Measurements from ENCODE around the gene EMC6.
A peak's percentile ranks its signal among the peaks of the same experiment; 100 is the strongest.

The EMC6 gene

GRCh38 chr17:3668279-3669084 lies at the start of gene EMC6, which contains the start of gene TAX1BP3:
EMC6 (plus strand) TSS chr17:3668812; CDS start chr17:3669147, 335 bp downstream.
TAX1BP3 (minus strand) TSS chr17:3668578; CDS start chr17:3668526, 52 bp downstream.
- Histone ChIP-seq H3K4me3 (peak within 1 kb of the TSS; percentile 100), H3K27ac (peak within 1 kb of the TSS; percentile 92 to 100)
- TF ChIP-seq CTCF (IDR thresholded peaks at IDR 0.05) = no peak
- peak; percentile 99 for DNase-seq (ENCODE audit: low spot score)

- Histone ChIP-seq H3K27ac (no peak overlapping the region), H3K4me3 (no peak overlapping the region)
- TF ChIP-seq CTCF (IDR thresholded peaks at IDR 0.05) = no peak
- no peak for DNase-seq (ENCODE audit: low spot score)
Measured at GRCh38 chr17:3621146-3621720, 47.4 kb upstream of the EMC6 start.

- no peak for TF ChIP-seq CTCF (IDR thresholded peaks at IDR 0.05)
- DNase-seq (ENCODE audit: low spot score) = no peak
- Histone ChIP-seq H3K27ac (no peak overlapping the region), H3K4me3 (no peak overlapping the region)
Measured at GRCh38 chr17:3622977-3623594, 45.5 kb upstream of the EMC6 start.

- no peak for DNase-seq (ENCODE audit: low spot score)
- Histone ChIP-seq H3K27ac (no peak overlapping the region), H3K4me3 (no peak overlapping the region)
- no peak for TF ChIP-seq CTCF (IDR thresholded peaks at IDR 0.05)
Measured at GRCh38 chr17:3626831-3627768, 41.5 kb upstream of the EMC6 start.

GRCh38 chr17:3627769-3628167 lies 40.8 kb upstream of the EMC6 start:
- TF ChIP-seq CTCF (IDR thresholded peaks at IDR 0.05) = no peak
- Histone ChIP-seq H3K4me3 (no peak overlapping the region), H3K27ac (no peak overlapping the region)
- DNase-seq (ENCODE audit: low spot score) = no peak

GRCh38 chr17:3630781-3631180 lies 37.8 kb upstream of the EMC6 start:
- DNase-seq (ENCODE audit: low spot score) = no peak
- TF ChIP-seq CTCF (IDR thresholded peaks at IDR 0.05) = no peak
- H3K27ac ChIP-seq = no peak overlapping the region
- no peak overlapping the region for H3K4me3 ChIP-seq

Data from coronary artery (tissue), 2 donors.